Transverse colon (tissue), 4 donors: ENCODE results near the gene MAGI1.

Experiments used
- EP300 ChIP-seq: sonication (generic); formaldehyde crosslinking; IDR thresholded peaks from one replicate; pipeline ENCODE4 v1.6.1; 2017; ENCODE audit warnings: antibody characterized with exemption, low read depth
- POLR2A ChIP-seq: fragments of 450-650 bp; IDR thresholded peaks from one replicate; pipeline ENCODE4 v1.6.1; 2016; ENCODE audit warnings: antibody characterized with exemption, mild to moderate bottlenecking, moderate library complexity
- POLR2AphosphoS5 ChIP-seq, 3 donors: sonication (generic); formaldehyde crosslinking; IDR thresholded peaks; one replicate each; pipeline ENCODE4 v1.6.1; 2016; ENCODE audit warnings: antibody characterized with exemption in 3 of 3
- TF ChIP-seq, protein P1 (sequence below), 5 experiments: fragments of 200-600 bp in 3 of 5; fragments of 450-650 bp in 2 of 5; sonication (generic) in 3 of 5; IDR thresholded peaks; 1 replicate in 2 of 5; 2 replicates in 3 of 5; pipeline ENCODE4 v1.5.1; 2016 to 2017; ENCODE audit warnings: antibody characterized with exemption in 5 of 5, inconsistent platforms in 3 of 5, mild to moderate bottlenecking in 2 of 5, moderate library complexity in 1 of 5

DNA sequence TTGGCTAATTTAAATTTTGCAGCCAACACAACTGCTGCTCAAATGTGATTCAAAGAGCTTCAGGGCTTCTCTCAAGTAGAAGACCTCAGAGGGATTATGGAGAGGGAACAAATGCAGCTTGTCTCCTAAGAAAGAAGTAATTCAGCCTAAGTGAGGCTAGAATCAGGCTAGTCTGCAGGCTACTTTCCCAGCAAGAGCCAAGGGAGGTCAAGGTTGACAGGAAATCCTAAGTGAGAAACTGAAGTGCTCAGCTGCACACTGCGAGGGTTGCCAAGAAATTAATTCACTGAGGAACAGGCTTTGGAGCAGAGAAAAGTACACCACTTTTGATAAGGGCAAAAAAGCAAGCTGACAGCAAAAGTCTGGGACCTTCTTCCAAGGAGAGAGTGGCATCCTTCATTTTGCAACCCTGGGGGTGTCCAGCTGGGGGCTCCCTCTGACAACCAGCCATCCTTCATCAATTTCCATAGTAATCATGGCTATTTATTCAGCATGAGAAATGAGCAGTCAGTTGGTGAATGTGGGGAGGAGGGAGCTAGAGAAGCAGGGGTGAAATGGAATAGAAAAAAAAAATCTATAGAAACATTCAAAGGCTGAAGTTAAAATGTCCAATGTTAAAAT lies 704.6 kb downstream of the MAGI1 start:
- TF ChIP-seq, protein P1, sequence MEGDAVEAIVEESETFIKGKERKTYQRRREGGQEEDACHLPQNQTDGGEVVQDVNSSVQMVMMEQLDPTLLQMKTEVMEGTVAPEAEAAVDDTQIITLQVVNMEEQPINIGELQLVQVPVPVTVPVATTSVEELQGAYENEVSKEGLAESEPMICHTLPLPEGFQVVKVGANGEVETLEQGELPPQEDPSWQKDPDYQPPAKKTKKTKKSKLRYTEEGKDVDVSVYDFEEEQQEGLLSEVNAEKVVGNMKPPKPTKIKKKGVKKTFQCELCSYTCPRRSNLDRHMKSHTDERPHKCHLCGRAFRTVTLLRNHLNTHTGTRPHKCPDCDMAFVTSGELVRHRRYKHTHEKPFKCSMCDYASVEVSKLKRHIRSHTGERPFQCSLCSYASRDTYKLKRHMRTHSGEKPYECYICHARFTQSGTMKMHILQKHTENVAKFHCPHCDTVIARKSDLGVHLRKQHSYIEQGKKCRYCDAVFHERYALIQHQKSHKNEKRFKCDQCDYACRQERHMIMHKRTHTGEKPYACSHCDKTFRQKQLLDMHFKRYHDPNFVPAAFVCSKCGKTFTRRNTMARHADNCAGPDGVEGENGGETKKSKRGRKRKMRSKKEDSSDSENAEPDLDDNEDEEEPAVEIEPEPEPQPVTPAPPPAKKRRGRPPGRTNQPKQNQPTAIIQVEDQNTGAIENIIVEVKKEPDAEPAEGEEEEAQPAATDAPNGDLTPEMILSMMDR (IDR thresholded peaks at IDR 0.05): no peak
- no peak for TF ChIP-seq POLR2AphosphoS5 (IDR thresholded peaks at IDR 0.05)
- TF ChIP-seq POLR2A: no peak
- TF ChIP-seq EP300: no peak
